HL-60/S4 treated with retinoic acid at 250 ng/mL for 4 days and 3 days (cell line): ENCODE data around the gene RNF157.

Experiments
- in situ Hi-C: fragments of 300-500 bp; cut with MboI; formaldehyde crosslinking; loops from 2 replicates; pipeline ENCODE4 v1.7.0; 2022; ENCODE audit warnings: low sequenced_read_pairs

RNF157 gene

GRCh38 chr17:76164331-76164730, 76.0 kb downstream of the RNF157 start:
- in situ Hi-C loops = no loop called here

GRCh38 chr17:76163919-76164318, 76.4 kb downstream of the RNF157 start:
- in situ Hi-C loops = no loop called here

- in situ Hi-C loops = no loop called here
Measured at GRCh38 chr17:76161619-76162266, 78.5 kb downstream of the RNF157 start.

GRCh38 chr17:76160896-76161528, 79.3 kb downstream of the RNF157 start:
- in situ Hi-C loops = no loop called here

- in situ Hi-C loops = no loop called here
Measured at GRCh38 chr17:76159157-76159556, 81.1 kb downstream of the RNF157 start.

- in situ Hi-C loops = no loop called here
Measured at GRCh38 chr17:76157759-76158158, 82.5 kb downstream of the RNF157 start.

GRCh38 chr17:76156662-76156991, 83.7 kb downstream of the RNF157 start:
- in situ Hi-C loops = no loop called here

GRCh38 chr17:76155988-76156661, 84.2 kb downstream of the RNF157 start:
- in situ Hi-C loops = no loop called here

GRCh38 chr17:76154936-76155845, 85.1 kb downstream of the RNF157 start:
- in situ Hi-C loops = no loop called here

GRCh38 chr17:76154292-76154691, 86.0 kb downstream of the RNF157 start:
- in situ Hi-C loops = no loop called here

- in situ Hi-C loops = no loop called here
Measured at GRCh38 chr17:76153640-76154039, 86.7 kb downstream of the RNF157 start.

- in situ Hi-C loops = no loop called here
Measured at GRCh38 chr17:76153202-76153601, 87.1 kb downstream of the RNF157 start.

- in situ Hi-C loops = no loop called here
Measured at GRCh38 chr17:76152591-76152990, 87.7 kb downstream of the RNF157 start.

GRCh38 chr17:76151896-76152454, 88.3 kb downstream of the RNF157 start:
- in situ Hi-C loops = no loop called here

GRCh38 chr17:76150712-76151622, 89.3 kb downstream of the RNF157 start:
- in situ Hi-C loops = no loop called here

GRCh38 chr17:76149214-76149613, 91.1 kb downstream of the RNF157 start:
- in situ Hi-C loops = loop anchor here (10.0 kb wide), 1 partner anchor 116 kb away; the partner anchor contains the start of gene UBALD2

- in situ Hi-C loops = loop anchor here (10.0 kb wide), 1 partner anchor 117 kb away; the partner anchor contains the start of gene UBALD2
Measured at GRCh38 chr17:76148015-76148326, 92.3 kb downstream of the RNF157 start.

GRCh38 chr17:76147211-76148014, 92.9 kb downstream of the RNF157 start:
- in situ Hi-C loops = loop anchor here (10.0 kb wide), 1 partner anchor 117 kb away; the partner anchor contains the start of gene UBALD2
